ENCODE data around the gene JPH3.
A peak's percentile ranks its signal among the peaks of the same experiment; 100 is the strongest.
"Not testable (repeated sequence)": the region's sequence is repeated elsewhere in the genome, so short reads cannot be mapped to it uniquely, and the experiment has no call there.

The JPH3 gene

DNA sequence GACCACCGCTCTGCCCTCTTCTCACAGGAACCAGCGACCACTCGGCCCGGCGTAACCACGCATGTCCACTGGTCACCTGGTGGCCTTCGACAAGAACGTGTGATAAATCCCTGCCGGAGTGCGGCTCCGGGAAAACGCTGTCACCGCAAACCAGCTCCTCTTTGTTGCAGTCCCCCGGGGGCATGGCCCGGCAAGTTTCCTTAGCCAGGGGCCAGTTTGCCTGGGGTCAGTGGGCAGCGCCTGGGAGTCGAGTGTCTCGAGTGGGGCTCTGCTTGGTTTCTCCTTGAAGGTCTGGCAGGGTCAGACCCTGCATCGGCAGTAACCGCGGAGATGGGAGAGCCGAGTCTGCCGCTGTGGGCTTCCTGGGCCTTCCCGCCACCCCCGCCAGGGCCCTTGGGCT lies 52.5 kb downstream of the JPH3 start:
- no peak for DNase-seq (ENCODE audit: low read depth)

- no peak for DNase-seq (ENCODE audit: low read depth)
These were observed 54.0 kb downstream of the JPH3 start for GRCh38 chr16:87656328-87656727.

DNA sequence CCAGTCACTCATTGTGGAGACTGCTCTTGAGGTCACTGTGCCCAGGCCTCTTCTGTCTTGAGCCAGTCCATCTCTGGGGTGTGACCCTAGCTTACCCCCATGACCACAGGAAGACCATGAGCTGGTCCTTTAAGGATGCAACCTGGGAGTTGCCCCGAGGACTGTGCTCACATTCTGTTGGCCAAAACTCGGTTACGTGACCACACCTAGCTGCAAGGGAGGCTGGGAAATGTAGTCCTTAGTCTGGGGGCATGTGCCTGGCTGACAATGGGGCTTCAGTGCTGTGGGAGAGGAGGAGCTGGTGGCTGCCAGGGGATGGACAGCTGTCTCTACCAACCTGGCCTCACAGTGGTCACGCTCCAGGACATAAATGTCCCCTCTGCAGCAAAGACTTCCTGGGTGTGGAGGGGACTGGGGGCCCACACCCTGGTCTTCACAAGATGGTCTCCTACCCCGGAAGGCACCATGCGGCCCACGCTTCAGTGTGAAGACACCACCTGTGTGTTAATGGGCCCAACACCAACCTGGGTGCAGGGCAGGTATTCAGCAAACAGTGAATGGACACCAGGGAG lies 55.4 kb downstream of the JPH3 start:
- no peak for DNase-seq (ENCODE audit: low read depth)

GRCh38 chr16:87658564-87659225 lies 56.4 kb downstream of the JPH3 start:
- DNase-seq (ENCODE audit: low read depth): no peak

DNA sequence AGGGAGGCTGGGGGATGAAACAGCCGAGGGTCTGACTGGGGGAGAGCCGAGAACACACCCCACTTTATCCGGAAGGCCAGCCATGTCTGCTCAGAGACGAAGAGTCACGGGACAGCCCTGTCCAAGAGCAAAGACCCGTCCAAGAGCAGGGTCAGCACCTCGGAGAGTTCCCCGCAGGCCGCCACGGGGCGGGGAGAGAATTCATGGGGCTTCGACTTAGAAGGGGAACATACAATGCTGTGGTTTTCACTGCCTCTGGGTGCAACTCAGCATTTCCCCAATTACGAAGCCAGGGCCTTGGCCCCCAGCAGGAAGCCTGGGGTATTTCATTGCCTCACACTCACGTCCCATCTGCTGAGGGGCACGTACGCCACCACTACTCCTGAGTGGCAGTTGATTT lies 59.3 kb downstream of the JPH3 start:
- DNase-seq (ENCODE audit: low read depth): peak; percentile 6

DNA sequence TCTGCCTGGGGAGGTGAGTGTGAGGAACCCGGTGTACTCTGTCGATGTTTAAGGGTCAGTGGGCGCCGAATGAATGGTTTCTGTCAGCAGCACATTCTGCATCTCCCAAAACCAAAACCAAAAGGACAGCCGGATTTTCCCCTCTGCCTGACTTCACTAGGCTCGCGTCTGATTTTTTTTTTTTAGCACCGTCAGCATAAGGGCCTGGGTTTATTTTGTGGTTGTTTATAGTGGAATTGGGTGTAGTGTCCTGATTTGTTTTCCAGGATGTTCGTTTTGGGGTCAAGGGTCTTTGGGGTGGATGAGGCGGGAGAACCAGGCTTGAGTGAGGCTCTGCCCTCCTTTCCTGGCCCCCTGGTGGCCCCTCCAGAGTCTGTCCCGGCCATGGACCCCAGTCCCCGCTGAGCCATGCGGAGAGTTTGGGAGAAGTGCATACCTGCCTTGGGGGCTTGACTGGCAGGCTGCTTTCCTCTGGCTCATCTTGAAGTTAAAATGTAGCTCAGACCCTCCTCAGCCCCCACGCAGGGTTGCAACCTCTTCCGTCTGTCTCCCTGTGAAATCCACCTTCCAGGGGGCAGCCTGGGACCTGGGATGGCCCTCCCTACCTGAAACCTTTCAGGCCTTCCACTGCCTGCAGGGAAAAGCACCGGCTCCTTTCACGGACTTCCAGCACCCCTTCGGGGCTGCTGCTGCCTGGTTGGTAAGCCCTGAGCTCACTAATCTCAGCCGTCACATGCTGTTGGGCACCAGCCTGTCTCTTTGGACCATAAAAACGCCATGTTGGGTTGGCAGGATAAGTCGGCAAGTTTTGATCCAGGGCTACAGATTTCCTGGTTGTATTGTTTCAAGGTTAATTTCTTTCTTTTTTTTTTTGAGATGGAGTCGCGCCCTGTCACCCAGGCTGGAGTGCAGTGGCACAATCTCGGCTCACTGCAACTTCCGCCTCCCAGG lies 60.2 kb downstream of the JPH3 start:
- no peak for DNase-seq (ENCODE audit: low read depth)

GRCh38 chr16:87664792-87665191 lies 62.5 kb downstream of the JPH3 start:
- no peak for DNase-seq (ENCODE audit: low read depth)

DNA sequence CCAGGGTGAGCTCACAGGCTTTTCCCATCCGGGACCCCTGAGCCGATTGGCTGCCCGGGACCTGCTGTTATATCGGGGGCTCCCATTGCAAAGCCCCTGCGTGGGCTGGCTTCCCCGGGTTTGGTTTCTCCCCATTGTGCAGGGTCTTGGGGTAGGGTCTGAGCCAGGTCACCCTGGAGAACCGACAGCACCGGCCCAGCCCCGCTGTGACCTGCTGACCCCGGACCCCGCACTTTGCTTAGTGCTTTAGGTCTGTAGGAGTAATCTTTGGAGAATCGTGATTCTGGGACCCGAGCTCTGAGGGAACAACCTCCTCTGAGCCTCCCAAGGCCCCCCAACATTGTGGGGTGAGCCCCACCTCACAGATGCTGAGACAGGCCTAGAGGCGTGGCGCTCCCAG lies 62.9 kb downstream of the JPH3 start:
- DNase-seq (ENCODE audit: low read depth): no peak

- DNase-seq (ENCODE audit: low read depth): no peak
These were observed 64.6 kb downstream of the JPH3 start for GRCh38 chr16:87666919-87667318.

DNA sequence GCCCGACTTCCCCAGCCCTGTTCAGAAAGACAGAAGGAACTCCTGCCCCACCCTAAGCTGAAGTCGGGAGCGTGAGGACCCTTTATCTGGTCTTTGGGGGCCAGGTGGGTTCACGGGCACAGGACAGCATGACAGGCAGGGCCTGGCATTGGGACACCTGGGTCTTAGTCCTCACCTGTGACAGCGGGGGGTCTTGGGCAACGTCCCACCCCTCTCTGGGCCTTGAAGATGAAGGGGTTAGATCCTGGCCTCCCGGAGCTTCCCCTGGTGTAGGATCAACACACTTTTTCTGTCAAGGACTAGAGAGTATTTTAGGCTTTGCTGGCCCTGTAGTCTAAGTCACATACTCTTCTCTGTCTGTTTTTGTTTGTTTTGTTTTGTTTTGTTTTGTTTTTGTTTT lies 65.1 kb downstream of the JPH3 start:
- DNase-seq (ENCODE audit: low read depth): no peak

DNA sequence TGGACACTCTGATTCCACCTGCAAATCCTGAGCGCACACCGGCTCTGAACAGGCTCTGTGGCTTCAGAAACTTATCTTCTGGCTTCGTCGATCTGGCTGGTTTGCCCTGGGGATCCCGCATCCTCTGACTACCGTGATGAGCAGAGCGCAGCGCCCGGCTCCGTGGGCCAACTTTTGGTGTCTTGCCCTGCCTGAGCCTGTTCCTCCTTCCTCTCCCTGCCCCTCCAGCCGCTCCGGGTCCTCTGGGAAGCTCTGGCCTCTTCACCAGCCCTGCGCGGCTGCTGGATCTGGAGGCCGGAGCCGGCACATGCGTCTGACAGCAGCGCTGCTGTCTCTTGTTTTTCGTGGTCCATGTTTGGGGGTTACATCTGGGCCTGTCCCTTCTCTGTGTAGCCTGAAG lies 65.6 kb downstream of the JPH3 start:
- no peak for DNase-seq (ENCODE audit: low read depth)

DNA sequence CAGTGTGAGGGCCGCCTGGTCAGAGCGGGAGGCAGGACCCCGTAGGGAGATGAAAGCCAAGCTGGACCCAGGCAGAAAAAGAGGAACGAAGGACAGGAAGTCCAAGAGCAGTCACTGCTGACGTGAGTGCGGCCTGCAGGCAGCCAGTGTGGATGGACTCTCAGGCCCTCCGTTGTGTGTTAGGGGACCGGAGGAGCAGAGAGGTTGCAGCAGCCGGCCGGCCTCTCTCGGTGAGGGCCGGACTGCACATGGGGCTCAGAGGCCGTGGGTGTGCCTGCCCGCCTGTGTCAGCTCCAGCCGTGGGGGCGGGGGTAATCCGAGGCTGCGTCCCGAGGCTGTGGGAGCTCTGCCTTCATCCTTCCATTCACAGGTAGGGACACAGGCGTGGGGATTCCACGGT lies 67.4 kb downstream of the JPH3 start:
- no peak for DNase-seq (ENCODE audit: low read depth)

GRCh38 chr16:87671221-87671620 lies 68.9 kb downstream of the JPH3 start:
- DNase-seq (ENCODE audit: low read depth): no peak

DNA sequence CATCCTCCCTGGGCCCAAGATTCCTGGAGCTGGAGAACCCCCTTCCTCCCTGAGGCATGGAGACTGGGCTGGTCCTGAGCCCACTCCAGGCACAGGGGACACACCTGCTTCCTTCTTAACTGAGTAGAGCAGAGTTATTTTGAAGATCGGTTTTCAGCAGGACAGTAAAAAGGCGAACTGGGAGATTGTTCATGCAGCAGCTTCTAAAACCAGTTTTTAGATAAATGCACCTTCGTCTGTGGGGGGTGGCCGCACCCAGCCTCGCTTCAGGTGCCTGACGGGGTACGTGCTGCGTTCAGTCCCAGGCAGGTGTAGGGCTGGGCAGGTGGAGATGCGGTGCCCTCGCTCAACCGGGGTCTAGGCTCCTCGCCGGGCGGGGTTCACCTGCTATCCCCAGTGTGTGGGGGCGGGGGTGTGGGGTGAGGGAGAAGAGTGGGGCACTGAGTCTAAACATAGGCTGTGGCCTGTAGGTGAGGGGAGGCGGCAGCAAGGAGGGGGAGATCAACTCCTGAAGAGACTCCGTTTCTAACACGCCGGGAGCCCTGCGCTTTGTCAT lies 69.5 kb downstream of the JPH3 start:
- no peak for DNase-seq (ENCODE audit: low read depth)

DNA sequence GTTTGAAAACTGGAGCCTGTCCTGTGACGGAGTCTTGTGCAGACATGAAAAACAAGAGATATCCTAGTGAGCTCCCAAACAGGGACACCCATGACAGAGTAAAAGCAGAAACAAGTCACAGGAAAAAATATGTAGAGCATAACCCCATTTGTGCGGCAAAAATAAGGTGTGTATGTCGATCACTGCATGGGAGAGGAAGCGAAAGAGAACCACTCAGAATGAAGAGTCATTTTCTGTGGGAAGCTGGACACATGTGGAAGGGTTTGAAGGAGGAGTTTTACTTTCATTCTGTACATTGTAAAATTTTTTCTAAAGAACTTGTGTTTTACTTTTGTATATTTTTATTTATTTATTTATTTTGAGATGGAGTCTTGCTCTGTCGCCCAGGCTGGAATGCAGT lies 72.1 kb downstream of the JPH3 start:
- DNase-seq (ENCODE audit: low read depth): no peak

- no peak for DNase-seq (ENCODE audit: low read depth)
These were observed 72.9 kb downstream of the JPH3 start for GRCh38 chr16:87675111-87675719.

DNA sequence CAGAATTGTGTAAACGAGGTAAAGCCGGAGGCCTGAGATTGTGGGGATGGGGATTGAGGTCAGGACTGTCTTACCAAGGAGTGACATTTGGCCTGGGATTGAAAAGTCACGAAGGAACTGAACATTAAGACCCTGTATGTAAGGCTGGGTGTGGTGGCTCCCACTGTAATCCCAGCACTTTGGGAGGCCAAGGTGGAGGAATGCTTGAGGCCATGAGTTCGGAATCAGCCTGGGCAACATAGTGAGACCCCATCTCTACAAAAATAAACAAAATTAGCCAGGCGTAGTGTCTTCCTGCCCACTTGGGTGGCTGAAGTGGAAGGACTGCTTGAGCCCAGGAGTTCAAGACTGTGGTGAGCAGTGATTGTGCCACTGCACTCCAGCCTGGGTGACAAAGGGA lies 75.5 kb downstream of the JPH3 start:
- no peak for DNase-seq (ENCODE audit: low read depth)

GRCh38 chr16:87678618-87679017 lies 76.3 kb downstream of the JPH3 start:
- DNase-seq (ENCODE audit: low read depth): no peak

- DNase-seq (ENCODE audit: low read depth): no peak
These were observed 77.4 kb downstream of the JPH3 start for GRCh38 chr16:87679593-87680271.

- no peak for DNase-seq (ENCODE audit: low read depth)
These were observed 78.0 kb downstream of the JPH3 start for GRCh38 chr16:87680272-87680644.

- not testable (repeated sequence) for DNase-seq (ENCODE audit: low read depth)
These were observed 78.8 kb downstream of the JPH3 start for GRCh38 chr16:87681051-87681602.

Measured in non-pigmented ciliary epithelial cell (primary cell).